GM23338 (cell line): Measurements from ENCODE around the gene TP53BP2. TPM values are rescaled to one million over a fixed set of nuclear protein-coding genes. Genes with fewer than 3 reads are reported as not detected.

ENCODE experiments used
- ETS1 ChIP-seq: IDR thresholded peaks from 2 replicates; pipeline ENCODE4 v1.6.1; 2016; ENCODE audit warnings: antibody characterized with exemption
- EZH2phosphoT487 ChIP-seq: fragments of 200-600 bp; sonication (generic); IDR thresholded peaks from one replicate; pipeline ENCODE4 v1.8.1; 2018; ENCODE audit warnings: antibody characterized with exemption; ENCODE audit not compliant: unreplicated experiment
- ZNF462 ChIP-seq: fragments of 250-450 bp; sonication (Bioruptor Pico); IDR thresholded peaks from 2 replicates; pipeline ENCODE4 v1.5.0; 2020; ENCODE audit warnings: mild to moderate bottlenecking, moderate library complexity
- polyA plus RNA-seq: library from polyadenylated mRNA; unstranded; fragments of >200 nt; fragmentation: Nextera tagmentation; extraction: Ambion mirVana; gene quantifications from 2 replicates; pipeline ENCODE4 v1.2.1, GENCODE V29; 2016
- total RNA-seq: library from RNA; depleted of rRNA; stranded (reverse); fragments of >200 nt; shearing (Covaris generic); gene quantifications from 2 replicates; pipeline ENCODE4 v1.2.3, GENCODE V29; 2014
- TF ChIP-seq, protein P1 (sequence below): IDR thresholded peaks from one replicate; pipeline ENCODE4 v1.6.1; 2018; ENCODE audit warnings: antibody characterized with exemption; ENCODE audit not compliant: unreplicated experiment

The TP53BP2 gene
- total and polyA plus RNA-seq, 2 experiments from 2014 or later, result 10.1 to 32.9 TPM

DNA sequence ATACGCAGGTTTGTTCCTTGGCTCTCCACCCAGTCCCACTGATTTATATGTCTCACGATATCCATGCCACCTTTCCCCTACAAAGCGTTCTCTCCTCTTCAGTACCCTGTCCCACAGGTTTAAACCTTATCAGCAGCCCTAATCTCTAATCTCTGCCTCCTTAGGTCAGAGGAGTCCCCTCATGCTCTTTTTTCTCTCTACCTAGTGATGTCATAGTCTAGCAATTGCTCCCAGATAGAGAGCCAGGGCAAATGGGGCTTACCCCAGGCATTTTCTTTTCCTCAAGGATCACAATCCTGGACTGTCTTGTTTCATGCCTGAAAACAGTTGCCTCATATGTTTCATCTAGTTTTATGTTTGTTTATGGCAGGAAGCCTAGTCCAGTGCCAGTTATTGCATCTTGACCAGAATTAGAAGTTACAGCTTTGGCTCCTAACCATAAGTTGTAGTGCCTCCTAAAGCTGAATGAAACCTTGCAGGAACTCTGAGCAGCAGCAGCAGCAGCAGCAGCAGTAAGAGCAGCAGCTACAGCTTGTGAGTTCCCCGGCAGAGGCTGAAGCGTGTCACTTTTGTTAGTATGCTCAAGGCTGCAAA, 26.7 kb upstream of the TP53BP2 start (continued):
- no peak for TF ChIP-seq ZNF462 (CRISPR knock-in tag)
- TF ChIP-seq, protein P1, sequence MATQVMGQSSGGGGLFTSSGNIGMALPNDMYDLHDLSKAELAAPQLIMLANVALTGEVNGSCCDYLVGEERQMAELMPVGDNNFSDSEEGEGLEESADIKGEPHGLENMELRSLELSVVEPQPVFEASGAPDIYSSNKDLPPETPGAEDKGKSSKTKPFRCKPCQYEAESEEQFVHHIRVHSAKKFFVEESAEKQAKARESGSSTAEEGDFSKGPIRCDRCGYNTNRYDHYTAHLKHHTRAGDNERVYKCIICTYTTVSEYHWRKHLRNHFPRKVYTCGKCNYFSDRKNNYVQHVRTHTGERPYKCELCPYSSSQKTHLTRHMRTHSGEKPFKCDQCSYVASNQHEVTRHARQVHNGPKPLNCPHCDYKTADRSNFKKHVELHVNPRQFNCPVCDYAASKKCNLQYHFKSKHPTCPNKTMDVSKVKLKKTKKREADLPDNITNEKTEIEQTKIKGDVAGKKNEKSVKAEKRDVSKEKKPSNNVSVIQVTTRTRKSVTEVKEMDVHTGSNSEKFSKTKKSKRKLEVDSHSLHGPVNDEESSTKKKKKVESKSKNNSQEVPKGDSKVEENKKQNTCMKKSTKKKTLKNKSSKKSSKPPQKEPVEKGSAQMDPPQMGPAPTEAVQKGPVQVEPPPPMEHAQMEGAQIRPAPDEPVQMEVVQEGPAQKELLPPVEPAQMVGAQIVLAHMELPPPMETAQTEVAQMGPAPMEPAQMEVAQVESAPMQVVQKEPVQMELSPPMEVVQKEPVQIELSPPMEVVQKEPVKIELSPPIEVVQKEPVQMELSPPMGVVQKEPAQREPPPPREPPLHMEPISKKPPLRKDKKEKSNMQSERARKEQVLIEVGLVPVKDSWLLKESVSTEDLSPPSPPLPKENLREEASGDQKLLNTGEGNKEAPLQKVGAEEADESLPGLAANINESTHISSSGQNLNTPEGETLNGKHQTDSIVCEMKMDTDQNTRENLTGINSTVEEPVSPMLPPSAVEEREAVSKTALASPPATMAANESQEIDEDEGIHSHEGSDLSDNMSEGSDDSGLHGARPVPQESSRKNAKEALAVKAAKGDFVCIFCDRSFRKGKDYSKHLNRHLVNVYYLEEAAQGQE, result no peak
- TF ChIP-seq ETS1, result no peak
- no peak for TF ChIP-seq EZH2phosphoT487
